ENCODE results near the gene DHRSX. TPM values are rescaled to one million over a fixed set of nuclear protein-coding genes. Genes with fewer than 3 reads are reported as not detected.

The DHRSX gene
- total and polyA plus RNA-seq, 2 of the 13 experiments (the other 11 are each of a cell fraction or from before 2014, with no cell fraction given), result 15.5 to 24.3 TPM

DNA sequence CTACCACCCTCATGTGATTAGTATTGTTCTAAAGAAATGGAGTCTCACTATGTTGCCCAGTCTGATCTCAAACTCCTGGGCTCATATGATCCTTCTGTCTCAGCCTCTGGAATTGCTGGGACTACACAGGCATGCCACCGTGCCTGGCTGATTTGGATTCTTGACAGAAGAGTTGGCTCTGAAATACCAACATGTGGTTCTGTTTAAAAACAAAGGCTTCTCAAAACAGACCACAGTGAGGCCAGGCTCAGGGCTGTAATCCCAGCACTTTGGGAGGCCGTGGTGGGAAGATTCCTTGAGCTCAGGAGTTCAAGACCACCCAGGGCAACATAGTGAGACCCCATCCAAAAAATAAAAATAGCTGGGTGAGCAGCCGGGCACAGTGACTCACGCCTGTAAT is 126.7 kb downstream of the DHRSX start (continued):
- TF ChIP-seq, protein P1, sequence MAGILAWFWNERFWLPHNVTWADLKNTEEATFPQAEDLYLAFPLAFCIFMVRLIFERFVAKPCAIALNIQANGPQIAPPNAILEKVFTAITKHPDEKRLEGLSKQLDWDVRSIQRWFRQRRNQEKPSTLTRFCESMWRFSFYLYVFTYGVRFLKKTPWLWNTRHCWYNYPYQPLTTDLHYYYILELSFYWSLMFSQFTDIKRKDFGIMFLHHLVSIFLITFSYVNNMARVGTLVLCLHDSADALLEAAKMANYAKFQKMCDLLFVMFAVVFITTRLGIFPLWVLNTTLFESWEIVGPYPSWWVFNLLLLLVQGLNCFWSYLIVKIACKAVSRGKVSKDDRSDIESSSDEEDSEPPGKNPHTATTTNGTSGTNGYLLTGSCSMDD (CRISPR knock-in tag; IDR thresholded peaks at IDR 0.05), result no peak

DNA sequence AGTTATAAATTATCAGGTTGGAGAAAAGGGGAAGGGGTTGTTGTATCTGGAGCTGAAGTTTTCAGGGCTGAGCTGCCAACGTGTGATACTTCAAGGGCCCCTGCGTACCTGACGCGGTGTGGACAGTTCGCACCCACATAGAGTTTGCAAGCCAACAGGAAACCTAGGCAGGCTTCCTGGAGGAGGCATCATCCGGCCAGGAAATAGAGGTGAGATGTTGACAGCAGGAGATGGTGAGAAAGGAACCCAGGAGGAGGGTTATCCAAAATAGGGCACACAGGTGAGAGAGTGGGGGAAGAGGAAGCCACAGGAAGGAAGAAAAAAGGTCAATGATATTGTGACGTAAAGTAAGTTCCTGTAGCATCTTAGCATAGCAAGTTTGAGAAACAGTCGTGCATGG is 127.2 kb downstream of the DHRSX start:
- FAIRE-seq (no peak), DNase-seq (ENCODE audit: low spot score) (no peak), ATAC-seq (no peak)
- CTCF ChIA-PET (ENCODE audit: low intra/inter-chr PET ratio, low total read pairs), result no interaction called here
- TF ChIP-seq HNF4A (CRISPR knock-in tag; IDR thresholded peaks at IDR 0.05), result no peak
- no peak for TF ChIP-seq ZNF709 (CRISPR knock-in tag; IDR thresholded peaks at IDR 0.05)
- peak; percentile 70 for TF ChIP-seq ZFP36 (IDR thresholded peaks at IDR 0.05; ENCODE audit: borderline replicate concordance, low read depth, low read length, partially characterized antibody)
- no peak for TF ChIP-seq CBFB (CRISPR knock-in tag; IDR thresholded peaks at IDR 0.05)
- no peak for TF ChIP-seq ZNF83 (CRISPR knock-in tag; IDR thresholded peaks at IDR 0.05; ENCODE audit: borderline replicate concordance)
- Histone ChIP-seq H3K36me3 (replicated peaks in 1 of 2; ENCODE audit: control insufficient read depth in 1 of 2, insufficient read depth in 2 of 2, low read length in 2 of 2) (no peaks in the 10 kb centered on the region; a peak in 1 of 5 replicates), H3K9ac (ENCODE audit: insufficient read depth, low read depth, low read length) (no peak overlapping the region), H2AFZ (ENCODE audit: low read length) (no peak overlapping the region), H3K79me2 (ENCODE audit: insufficient read depth, low read length) (no peaks in the 10 kb centered on the region), H3K27me3 (ENCODE audit: control insufficient read depth in 1 of 2, insufficient read depth in 2 of 2, low read length in 2 of 2) (no peaks in the 10 kb centered on the region), H3K27ac (ENCODE audit: extremely low read length, insufficient read depth, low read length) (no peak overlapping the region), H3K4me2 (ENCODE audit: low read depth, low read length) (no peak overlapping the region), H4K20me1 (ENCODE audit: insufficient read depth, low read length) (no peaks in the 10 kb centered on the region), H3K4me1 (ENCODE audit: insufficient read depth, low read length) (peaks cover 13% of the 10 kb centered on the region), H3K4me3 (replicated peaks in 1 of 3; ENCODE audit: insufficient read depth in 1 of 3, low read depth in 2 of 3, low read length in 3 of 3) (no peak overlapping the region), H3K9me3 (ENCODE audit: low read length) (no peaks in the 10 kb centered on the region)
- BruUV-seq (replicated peaks), result no TSS peak
- in situ Hi-C loops (cut with HindIII; ENCODE audit: extremely low pct_ligation_motif_present, low pct_unique_long_range_greater_than_20kb), result no loop called here
- POLR2A ChIA-PET, result no interaction called here
- 97% methylated on average over 8 of the region's 8 CpGs for WGBS (ENCODE audit: low lambda C conversion rate)
- intact Hi-C loops (cut with micrococcal nuclease; ENCODE audit: unreplicated experiment), result no loop called here

All from HepG2 (cell line).